Measurements from ENCODE around the gene TMEM131L. TPM values are rescaled to one million over a fixed set of nuclear protein-coding genes. Genes with fewer than 3 reads are reported as not detected.

Gene TMEM131L
- total RNA-seq, 1 donor from 2014 or later, result 18.6 TPM

- H3K36me3 Mint-ChIP-seq (ENCODE audit: low read depth, unreplicated experiment), result peaks cover 5% of the 10 kb centered on the region
- H3K79me2 ChIP-seq (ENCODE audit: insufficient read depth, low read length), result peaks cover 10% of the 10 kb centered on the region
- peak overlapping the region; percentile 50 for H3K4me3 Mint-ChIP-seq (ENCODE audit: unreplicated experiment)
- no peaks in the 10 kb centered on the region for H3K9me3 ChIP-seq (ENCODE audit: insufficient read depth, low read depth, low read length)
- no peak for DNase-seq (ENCODE audit: low read depth)
- no peak overlapping the region for H3K9ac ChIP-seq (ENCODE audit: low read length)
- H2AFZ ChIP-seq (ENCODE audit: low read depth, low read length), result no peak overlapping the region
- H3K27ac Mint-ChIP-seq (ENCODE audit: unreplicated experiment), result no peak overlapping the region
- H3K27ac ChIP-seq (ENCODE audit: low read depth, low read length), result peak overlapping the region; percentile 35
- H3K9me3 Mint-ChIP-seq (ENCODE audit: unreplicated experiment), result no peaks in the 10 kb centered on the region
- H4K20me1 ChIP-seq (ENCODE audit: insufficient read depth, low read length), result peaks cover 4% of the 10 kb centered on the region
- H3K27me3 ChIP-seq (ENCODE audit: insufficient read depth, low read length), result no peaks in the 10 kb centered on the region
- no peaks in the 10 kb centered on the region for H3K27me3 Mint-ChIP-seq (ENCODE audit: low read depth, unreplicated experiment)
- peaks cover 24% of the 10 kb centered on the region for H3K4me1 ChIP-seq (ENCODE audit: insufficient read depth, low read length)
- H3K36me3 ChIP-seq (ENCODE audit: insufficient read depth, low read length), result no peaks in the 10 kb centered on the region
- peaks cover 37% of the 10 kb centered on the region for H3K4me1 Mint-ChIP-seq (ENCODE audit: low read depth, unreplicated experiment)
- no peak for FAIRE-seq
- no peak overlapping the region for H3K4me3 ChIP-seq (ENCODE audit: insufficient read depth, low read depth, low read length)
- peak overlapping the region; percentile 77 for H3K4me2 ChIP-seq (ENCODE audit: low read length)
- no peak for TF ChIP-seq CTCF (IDR thresholded peaks at IDR 0.05; ENCODE audit: insufficient read depth, low read depth, low read length)
- TF ChIP-seq EZH2 (IDR thresholded peaks at IDR 0.05; ENCODE audit: insufficient read depth, low read length), result no peak
Measured at GRCh38 chr4:153499005-153499404, 32.8 kb downstream of the TMEM131L start.

DNA sequence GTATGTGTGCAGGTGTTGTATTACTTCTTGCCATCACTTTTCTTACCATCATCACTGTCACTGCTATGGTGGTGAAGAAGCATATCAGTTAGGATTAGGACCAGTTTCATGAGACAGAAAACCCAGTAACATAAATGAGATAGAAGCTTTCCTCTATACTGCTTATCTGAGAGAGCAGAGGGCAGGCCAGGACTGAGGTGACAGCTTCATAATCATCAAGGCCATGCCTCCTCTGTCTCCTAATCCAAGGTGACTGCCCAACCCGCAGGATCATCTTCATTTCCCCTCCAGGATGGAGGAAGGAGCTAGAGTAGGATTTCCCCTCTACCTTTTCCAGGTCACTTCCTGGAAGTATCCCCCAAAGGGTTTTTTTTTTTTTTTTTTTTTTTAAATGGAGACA lies 35.4 kb downstream of the TMEM131L start:
- no peak overlapping the region for H3K27ac Mint-ChIP-seq (ENCODE audit: unreplicated experiment)
- peaks cover 6% of the 10 kb centered on the region for H3K79me2 ChIP-seq (ENCODE audit: insufficient read depth, low read length)

More for the DNA sequence above, 35.4 kb downstream of the TMEM131L start:
- peaks cover 4% of the 10 kb centered on the region for H4K20me1 ChIP-seq (ENCODE audit: insufficient read depth, low read length)
- H3K27ac ChIP-seq (ENCODE audit: low read depth, low read length), result no peak overlapping the region
- H3K27me3 ChIP-seq (ENCODE audit: insufficient read depth, low read length), result no peaks in the 10 kb centered on the region
- H3K27me3 Mint-ChIP-seq (ENCODE audit: low read depth, unreplicated experiment), result no peaks in the 10 kb centered on the region
- peaks cover 2% of the 10 kb centered on the region for H3K36me3 Mint-ChIP-seq (ENCODE audit: low read depth, unreplicated experiment)
- DNase-seq (ENCODE audit: low read depth) (no peak), FAIRE-seq (no peak)
- H3K9ac ChIP-seq (ENCODE audit: low read length), result no peak overlapping the region
- no peaks in the 10 kb centered on the region for H3K9me3 ChIP-seq (ENCODE audit: insufficient read depth, low read depth, low read length)
- H3K36me3 ChIP-seq (ENCODE audit: insufficient read depth, low read length), result no peaks in the 10 kb centered on the region
- H3K9me3 Mint-ChIP-seq (ENCODE audit: unreplicated experiment), result peaks cover 3% of the 10 kb centered on the region
- TF ChIP-seq EZH2 (IDR thresholded peaks at IDR 0.05; ENCODE audit: insufficient read depth, low read length) (no peak), CTCF (IDR thresholded peaks at IDR 0.05; ENCODE audit: insufficient read depth, low read depth, low read length) (no peak)
- H2AFZ ChIP-seq (ENCODE audit: low read depth, low read length), result no peak overlapping the region
- peaks cover 32% of the 10 kb centered on the region for H3K4me1 Mint-ChIP-seq (ENCODE audit: low read depth, unreplicated experiment)
- H3K4me2 ChIP-seq (ENCODE audit: low read length), result no peak overlapping the region
- H3K4me3 Mint-ChIP-seq (ENCODE audit: unreplicated experiment), result no peak overlapping the region
- H3K4me3 ChIP-seq (ENCODE audit: insufficient read depth, low read depth, low read length), result no peak overlapping the region
- peaks cover 24% of the 10 kb centered on the region for H3K4me1 ChIP-seq (ENCODE audit: insufficient read depth, low read length)

Data from astrocyte (in vitro differentiated cells and primary cell).